Measurements from ENCODE around the gene LIAS.
"Not testable (repeated sequence)": the region's sequence is repeated elsewhere in the genome, so short reads cannot be mapped to it uniquely, and the experiment has no call there.

LIAS gene

DNA sequence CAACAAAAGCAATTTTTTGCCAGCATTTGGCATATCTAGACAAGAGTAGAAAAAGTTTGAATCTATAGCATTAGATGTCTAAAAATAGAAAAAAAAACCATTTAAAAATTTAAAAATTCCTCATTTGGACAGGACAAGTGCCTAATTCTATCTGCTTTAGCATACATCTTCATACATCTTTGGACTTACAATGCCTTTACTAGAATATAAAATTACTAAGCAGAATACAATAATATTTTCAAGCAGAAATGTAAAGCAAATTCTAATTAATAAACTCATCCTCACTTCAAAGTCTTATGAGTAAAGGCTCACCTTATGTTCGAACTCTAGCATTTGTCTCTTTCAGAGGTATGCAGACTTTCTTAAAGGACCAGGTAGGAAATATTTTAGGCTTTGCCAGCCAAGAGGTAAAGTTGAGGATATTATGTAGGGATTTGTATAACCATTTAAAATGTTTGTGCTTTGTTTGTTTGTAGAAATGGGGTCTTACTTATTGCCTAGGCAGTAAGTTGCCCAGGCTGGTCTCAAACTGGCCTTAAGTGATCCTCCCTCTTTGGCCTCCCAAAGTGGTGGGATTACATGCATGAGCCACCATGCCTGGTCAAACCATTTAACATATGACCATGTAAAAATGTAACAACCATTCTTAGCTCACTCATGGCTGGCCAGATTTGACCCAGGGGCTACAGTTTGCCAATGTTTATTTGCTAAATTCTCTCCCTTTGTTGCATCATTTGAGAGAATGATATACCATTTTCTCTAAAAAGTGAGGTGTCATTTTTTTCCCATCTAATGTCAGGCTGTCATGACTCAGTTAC, 39.3 kb downstream of the LIAS start:
- H3K9me3 ChIP-seq, result no peaks in the 10 kb centered on the region
- TF ChIP-seq, protein P1, sequence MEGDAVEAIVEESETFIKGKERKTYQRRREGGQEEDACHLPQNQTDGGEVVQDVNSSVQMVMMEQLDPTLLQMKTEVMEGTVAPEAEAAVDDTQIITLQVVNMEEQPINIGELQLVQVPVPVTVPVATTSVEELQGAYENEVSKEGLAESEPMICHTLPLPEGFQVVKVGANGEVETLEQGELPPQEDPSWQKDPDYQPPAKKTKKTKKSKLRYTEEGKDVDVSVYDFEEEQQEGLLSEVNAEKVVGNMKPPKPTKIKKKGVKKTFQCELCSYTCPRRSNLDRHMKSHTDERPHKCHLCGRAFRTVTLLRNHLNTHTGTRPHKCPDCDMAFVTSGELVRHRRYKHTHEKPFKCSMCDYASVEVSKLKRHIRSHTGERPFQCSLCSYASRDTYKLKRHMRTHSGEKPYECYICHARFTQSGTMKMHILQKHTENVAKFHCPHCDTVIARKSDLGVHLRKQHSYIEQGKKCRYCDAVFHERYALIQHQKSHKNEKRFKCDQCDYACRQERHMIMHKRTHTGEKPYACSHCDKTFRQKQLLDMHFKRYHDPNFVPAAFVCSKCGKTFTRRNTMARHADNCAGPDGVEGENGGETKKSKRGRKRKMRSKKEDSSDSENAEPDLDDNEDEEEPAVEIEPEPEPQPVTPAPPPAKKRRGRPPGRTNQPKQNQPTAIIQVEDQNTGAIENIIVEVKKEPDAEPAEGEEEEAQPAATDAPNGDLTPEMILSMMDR (IDR thresholded peaks at IDR 0.05), result no peak
- peaks cover 19% of the 10 kb centered on the region for H3K36me3 ChIP-seq
- no peak overlapping the region for H3K27ac ChIP-seq
- no peaks in the 10 kb centered on the region for H3K27me3 ChIP-seq
- no peak overlapping the region for H3K4me3 ChIP-seq (ENCODE audit: low read depth in 1 of 2, low read length in 1 of 2)
- no peaks in the 10 kb centered on the region for H3K4me1 ChIP-seq (ENCODE audit: control insufficient read depth in 1 of 2, insufficient read depth in 1 of 2, low read depth in 1 of 2, low read length in 1 of 2)

DNA sequence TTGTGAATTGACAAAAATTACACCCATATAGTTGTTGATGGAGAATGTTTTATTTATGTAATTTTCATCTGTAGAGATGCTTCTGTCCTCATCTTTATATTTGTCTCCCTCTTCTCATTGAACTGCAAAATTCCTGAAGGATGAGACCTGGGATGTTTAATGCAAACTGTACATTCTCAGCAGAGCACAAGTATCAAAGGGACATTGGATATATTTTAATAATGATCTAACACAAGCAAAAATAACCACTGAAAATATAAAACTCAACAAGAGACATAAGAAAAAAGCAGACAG, 39.8 kb downstream of the LIAS start:
- H3K27me3 ChIP-seq, result no peaks in the 10 kb centered on the region
- H3K27ac ChIP-seq, result no peak overlapping the region
- no peaks in the 10 kb centered on the region for H3K4me1 ChIP-seq (ENCODE audit: control insufficient read depth in 1 of 2, insufficient read depth in 1 of 2, low read depth in 1 of 2, low read length in 1 of 2)
- peaks cover 25% of the 10 kb centered on the region for H3K36me3 ChIP-seq
- H3K4me3 ChIP-seq (ENCODE audit: low read depth in 1 of 2, low read length in 1 of 2), result no peak overlapping the region
- TF ChIP-seq, protein P1 (IDR thresholded peaks at IDR 0.05), result no peak
- H3K9me3 ChIP-seq, result no peaks in the 10 kb centered on the region

DNA sequence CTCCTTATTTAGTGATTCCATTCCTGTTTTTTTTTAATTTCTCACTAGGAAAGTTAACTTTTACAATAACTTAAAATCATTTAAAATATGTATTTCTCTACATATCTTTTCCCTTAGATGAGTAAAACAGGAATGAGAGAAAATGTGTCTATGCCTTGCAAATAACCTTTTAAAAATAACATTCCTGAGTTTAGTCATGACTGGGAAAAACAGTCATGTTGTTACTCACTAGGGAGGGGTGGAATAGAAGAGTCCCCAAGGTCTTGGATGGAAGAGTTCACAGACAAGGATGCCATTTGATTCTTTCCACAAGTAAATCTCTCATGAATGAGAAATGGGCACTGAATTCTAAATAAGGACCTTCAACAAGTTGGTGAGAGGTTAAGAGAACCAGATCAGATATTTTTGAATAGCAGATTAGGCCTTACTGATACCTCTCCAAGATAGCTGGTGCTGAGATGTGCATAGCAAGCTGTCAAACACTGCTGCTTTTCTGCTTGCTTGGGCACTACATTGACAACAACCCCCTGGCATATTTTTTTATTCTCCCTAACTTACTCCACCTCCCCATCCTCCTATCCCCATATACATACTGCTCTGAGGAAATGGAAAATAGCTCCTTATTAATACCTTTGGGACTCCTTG, 43.3 kb downstream of the LIAS start:
- H3K27ac ChIP-seq, result no peak overlapping the region

DNA sequence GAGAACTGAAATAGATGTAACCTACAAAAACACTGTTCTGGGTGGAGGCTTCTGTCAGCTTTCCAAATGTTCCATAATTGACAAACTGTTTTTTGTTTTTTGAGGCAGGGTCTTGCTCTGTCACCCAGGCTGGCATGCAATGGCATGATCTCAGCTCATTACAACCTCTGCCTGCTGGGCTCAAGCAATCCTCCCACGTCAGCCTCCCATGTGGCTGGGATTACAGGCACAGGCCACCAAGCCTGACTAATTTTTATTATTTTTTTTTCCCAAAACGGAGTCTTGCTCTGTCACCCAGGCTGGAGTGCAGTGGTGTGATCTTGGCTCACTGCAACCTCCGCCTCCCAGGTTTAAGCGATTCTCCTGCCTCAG, 43.8 kb downstream of the LIAS start:
- H3K27me3 ChIP-seq; H3K4me3 ChIP-seq (ENCODE audit: low read depth in 1 of 2, low read length in 1 of 2); H3K9me3 ChIP-seq; H3K4me1 ChIP-seq (ENCODE audit: control insufficient read depth in 1 of 2, insufficient read depth in 1 of 2, low read depth in 1 of 2, low read length in 1 of 2); H3K27ac ChIP-seq: not testable (repeated sequence)
- H3K36me3 ChIP-seq, result peaks cover 40% of the 10 kb centered on the region

More for the DNA sequence above, 43.3 kb downstream of the LIAS start:
- no peaks in the 10 kb centered on the region for H3K4me1 ChIP-seq (ENCODE audit: control insufficient read depth in 1 of 2, insufficient read depth in 1 of 2, low read depth in 1 of 2, low read length in 1 of 2)
- H3K9me3 ChIP-seq, result no peaks in the 10 kb centered on the region
- TF ChIP-seq, protein P1 (IDR thresholded peaks at IDR 0.05), result no peak
- H3K36me3 ChIP-seq, result peaks cover 40% of the 10 kb centered on the region
- no peaks in the 10 kb centered on the region for H3K27me3 ChIP-seq
- H3K4me3 ChIP-seq (ENCODE audit: low read depth in 1 of 2, low read length in 1 of 2), result no peak overlapping the region

DNA sequence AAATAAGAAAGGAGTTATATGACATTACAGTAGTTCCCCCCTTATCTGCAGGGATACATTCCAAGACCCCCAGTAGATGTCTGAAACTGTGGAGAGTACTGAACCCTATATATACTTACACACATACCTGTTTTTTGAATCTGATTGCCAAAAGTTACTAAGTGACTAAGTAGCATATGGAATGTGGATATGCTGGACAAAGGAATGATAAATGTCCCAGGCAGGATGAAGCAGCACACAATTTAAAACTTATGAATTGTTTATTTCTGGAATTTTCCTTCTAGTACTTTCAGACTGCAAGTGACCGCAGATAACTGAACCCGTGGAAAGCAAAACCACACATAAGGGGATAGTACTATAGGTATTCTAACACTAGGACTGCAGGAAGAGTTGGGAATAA, 45.7 kb downstream of the LIAS start:
- Histone ChIP-seq H3K4me3 (ENCODE audit: low read depth in 1 of 2, low read length in 1 of 2) (no peak overlapping the region), H3K4me1 (ENCODE audit: control insufficient read depth in 1 of 2, insufficient read depth in 1 of 2, low read depth in 1 of 2, low read length in 1 of 2) (no peaks in the 10 kb centered on the region), H3K9me3 (no peaks in the 10 kb centered on the region), H3K36me3 (peaks cover 43% of the 10 kb centered on the region), H3K27ac (no peak overlapping the region), H3K27me3 (no peaks in the 10 kb centered on the region)
- TF ChIP-seq, protein P1 (IDR thresholded peaks at IDR 0.05), result no peak

DNA sequence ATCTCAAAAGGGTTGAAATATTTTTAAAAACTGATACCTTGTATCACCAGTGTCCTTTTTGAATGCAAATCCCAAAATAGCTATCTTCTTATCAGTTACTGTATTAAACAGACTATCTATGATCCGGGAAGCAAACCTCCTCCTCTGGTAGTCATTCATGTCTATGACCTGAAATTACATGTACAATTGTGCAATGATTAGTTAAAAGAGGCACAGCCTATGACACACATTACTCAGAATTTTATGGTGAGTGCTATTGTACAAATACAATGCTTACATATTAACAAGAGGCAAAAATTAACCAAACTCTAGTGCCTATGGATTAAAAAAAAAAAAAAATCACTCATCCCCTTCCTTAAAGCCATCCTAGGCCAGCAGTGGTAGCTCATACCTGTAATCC, 46.7 kb downstream of the LIAS start:
- no peaks in the 10 kb centered on the region for H3K9me3 ChIP-seq
- TF ChIP-seq, protein P1 (IDR thresholded peaks at IDR 0.05), result no peak
- no peaks in the 10 kb centered on the region for H3K4me1 ChIP-seq (ENCODE audit: control insufficient read depth in 1 of 2, insufficient read depth in 1 of 2, low read depth in 1 of 2, low read length in 1 of 2)
- H3K4me3 ChIP-seq (ENCODE audit: low read depth in 1 of 2, low read length in 1 of 2), result no peak overlapping the region
- peaks cover 51% of the 10 kb centered on the region for H3K36me3 ChIP-seq
- no peak overlapping the region for H3K27ac ChIP-seq
- H3K27me3 ChIP-seq, result no peaks in the 10 kb centered on the region
